Duodenal mucosa (tissue), 2 donors: ENCODE data around the gene TEX53.

Experiments used
- H3K27ac ChIP-seq: one replicate; pipeline ENCODE4 v1.7.0; 2013; ENCODE audit warnings: low read depth, low read length
- H3K27me3 ChIP-seq, 2 donors: one replicate each; pipeline ENCODE4 v1.7.0; 2013; ENCODE audit warnings: low read length in 2 of 2, control low read depth in 1 of 2; ENCODE audit not compliant: insufficient read depth in 2 of 2, control insufficient read depth in 1 of 2
- H3K36me3 ChIP-seq, 2 donors: one replicate each; pipeline ENCODE4 v1.7.0; 2013; ENCODE audit warnings: low read length in 2 of 2, control low read depth in 1 of 2; ENCODE audit not compliant: insufficient read depth in 2 of 2, control insufficient read depth in 1 of 2
- H3K4me1 ChIP-seq, 2 donors: one replicate each; pipeline ENCODE4 v1.7.0; 2013; ENCODE audit warnings: low read length in 2 of 2, control low read depth in 1 of 2; ENCODE audit not compliant: insufficient read depth in 2 of 2, control insufficient read depth in 1 of 2
- H3K4me3 ChIP-seq, 2 donors: one replicate each; pipeline ENCODE4 v1.7.0; 2013; ENCODE audit warnings: low read length in 2 of 2, low read depth in 1 of 2
- H3K9ac ChIP-seq, 2 donors: one replicate each; pipeline ENCODE4 v1.7.0; 2013; ENCODE audit warnings: low read length in 2 of 2, low read depth in 1 of 2
- H3K9me3 ChIP-seq, 2 donors: one replicate each; pipeline ENCODE4 v1.7.0; 2013; ENCODE audit warnings: low read length in 2 of 2, control low read depth in 1 of 2; ENCODE audit not compliant: control insufficient read depth in 1 of 2

The TEX53 gene

DNA sequence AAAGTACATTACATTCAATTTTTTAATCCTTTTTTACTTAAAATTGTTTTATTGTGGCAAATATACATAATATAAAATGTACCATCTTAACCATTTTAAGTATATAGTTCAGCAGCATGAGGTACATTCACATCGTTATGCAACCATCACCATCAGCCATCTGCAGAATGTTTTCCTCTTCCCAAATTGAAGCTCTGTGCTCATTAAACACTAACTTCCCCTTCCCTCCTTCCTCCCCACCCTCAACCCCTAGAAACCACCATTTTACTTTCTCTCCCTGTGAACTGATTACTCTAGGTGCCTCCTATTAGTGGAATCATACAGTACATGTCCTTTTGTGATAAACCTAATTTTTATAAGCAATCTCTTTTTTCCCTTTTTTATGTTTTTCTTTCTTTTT, 15.6 kb downstream of the TEX53 start:
- Histone ChIP-seq H3K4me1 (no peaks in the 10 kb centered on the region), H3K27ac (no peak overlapping the region), H3K9ac (no peak overlapping the region), H3K27me3 (no peaks in the 10 kb centered on the region), H3K4me3 (no peak overlapping the region), H3K9me3 (no peaks in the 10 kb centered on the region), H3K36me3 (peaks cover 17 to 37% of the 10 kb centered on the region in 2 donors)

DNA sequence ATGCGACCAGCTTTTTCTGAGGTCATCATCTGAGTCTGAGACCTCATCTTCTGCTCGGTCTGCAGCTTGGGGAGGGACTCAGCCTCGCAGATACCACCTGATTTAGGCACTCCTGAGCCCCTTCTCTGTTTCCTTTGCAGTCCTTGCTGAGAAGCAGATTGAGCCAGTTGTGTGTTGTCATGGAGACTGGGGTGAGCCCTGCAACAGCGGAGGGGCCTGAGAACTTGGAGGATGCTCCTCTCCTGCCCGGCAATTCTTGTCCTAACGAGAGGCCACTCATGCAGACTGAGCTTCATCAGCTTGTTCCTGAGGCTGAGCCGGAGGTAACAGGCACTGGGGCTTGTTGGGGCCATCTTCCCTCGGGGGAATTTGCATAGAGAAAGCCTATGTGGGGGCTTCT, 19.2 kb downstream of the TEX53 start:
- no peak overlapping the region for H3K27ac ChIP-seq
- no peaks in the 10 kb centered on the region for H3K4me1 ChIP-seq
- no peak overlapping the region for H3K9ac ChIP-seq
- no peak overlapping the region for H3K4me3 ChIP-seq
- H3K36me3 ChIP-seq: peaks cover 22 to 48% of the 10 kb centered on the region in 2 donors
- no peaks in the 10 kb centered on the region for H3K27me3 ChIP-seq
- no peaks in the 10 kb centered on the region for H3K9me3 ChIP-seq

DNA sequence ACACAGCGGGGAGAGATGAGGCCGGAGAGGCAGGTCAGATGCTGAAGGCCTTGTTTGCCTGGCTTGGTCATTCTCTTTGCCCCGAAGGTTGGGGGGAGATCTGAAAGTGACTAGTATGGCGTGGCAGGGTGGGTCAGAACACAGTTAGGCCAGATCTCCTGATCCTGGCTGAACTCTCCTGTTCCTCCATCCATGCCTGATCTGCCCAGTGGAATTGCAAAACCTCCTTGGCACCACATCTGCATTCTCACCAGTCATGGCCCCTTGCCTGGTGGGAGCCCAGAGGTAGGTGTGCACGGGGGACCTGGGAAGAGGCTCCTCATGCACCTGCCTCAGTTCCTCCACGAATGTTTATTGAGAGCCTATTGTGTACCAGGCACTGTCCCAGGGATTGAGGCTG, 23.2 kb downstream of the TEX53 start:
- H3K27me3 ChIP-seq: no peaks in the 10 kb centered on the region
- H3K4me3 ChIP-seq: no peak overlapping the region
- H3K4me1 ChIP-seq: no peaks in the 10 kb centered on the region
- no peak overlapping the region for H3K27ac ChIP-seq
- peaks cover 16 to 61% of the 10 kb centered on the region in 2 donors for H3K36me3 ChIP-seq
- no peak overlapping the region for H3K9ac ChIP-seq
- H3K9me3 ChIP-seq: no peaks in the 10 kb centered on the region

DNA sequence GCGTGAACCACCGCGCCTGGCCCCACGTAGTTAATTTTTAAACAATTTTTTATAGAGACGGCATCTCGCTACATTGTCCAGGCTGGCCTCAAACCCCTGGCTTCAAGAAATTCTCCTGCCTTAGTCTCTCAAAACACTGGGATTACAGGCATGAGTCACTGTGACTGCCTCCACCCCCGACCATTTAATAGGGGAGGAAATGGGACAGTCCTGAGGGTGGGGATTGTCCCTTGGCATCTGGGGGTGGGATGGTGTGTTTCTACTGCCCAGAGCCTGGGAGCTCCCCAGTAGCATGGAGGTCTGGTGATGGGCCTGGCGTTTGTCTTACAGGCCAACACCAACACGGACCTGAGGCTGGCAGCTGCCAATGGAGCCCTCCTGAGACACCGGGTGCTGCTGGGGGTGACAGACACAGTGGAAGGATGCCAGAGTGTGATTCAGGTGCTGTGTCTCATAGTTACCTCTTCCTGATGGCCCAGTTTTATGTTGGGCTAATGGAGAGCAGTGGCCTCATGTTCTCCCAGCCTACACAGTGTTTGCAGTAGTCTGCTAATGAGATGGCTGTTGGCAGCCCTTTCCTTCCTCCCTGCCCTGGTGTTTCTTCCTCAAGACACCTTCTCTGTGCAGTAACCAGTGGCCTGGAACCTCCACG, 24.0 kb downstream of the TEX53 start:
- H3K9me3 ChIP-seq: no peaks in the 10 kb centered on the region
- H3K9ac ChIP-seq: no peak overlapping the region
- no peak overlapping the region for H3K27ac ChIP-seq
- H3K4me1 ChIP-seq: no peaks in the 10 kb centered on the region
- H3K4me3 ChIP-seq: no peak overlapping the region
- peaks cover 16 to 62% of the 10 kb centered on the region in 2 donors for H3K36me3 ChIP-seq
- no peaks in the 10 kb centered on the region for H3K27me3 ChIP-seq

DNA sequence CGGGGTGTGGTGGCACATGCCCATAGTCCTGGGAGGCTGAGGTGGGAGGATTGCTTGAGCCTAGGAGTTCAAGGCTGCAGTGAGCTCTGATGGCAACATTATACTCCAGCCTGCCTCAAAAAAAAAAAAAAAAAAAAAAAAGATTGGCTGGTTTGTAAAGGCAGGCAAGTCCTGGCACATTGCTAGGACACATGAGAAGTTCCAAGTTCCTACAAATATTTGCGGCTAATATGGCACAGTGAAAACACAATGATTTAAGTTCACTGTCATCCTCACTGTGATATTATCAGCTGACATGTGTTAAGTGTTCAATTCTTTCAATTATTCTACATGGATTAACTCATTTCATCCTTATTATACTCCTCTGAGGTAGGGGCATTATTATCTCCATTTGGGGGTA, 26.4 kb downstream of the TEX53 start:
- Histone ChIP-seq H3K9me3 (no peaks in the 10 kb centered on the region), H3K4me3 (no peak overlapping the region), H3K36me3 (peaks cover 16 to 68% of the 10 kb centered on the region in 2 donors), H3K27me3 (no peaks in the 10 kb centered on the region), H3K9ac (no peak overlapping the region), H3K27ac (no peak overlapping the region), H3K4me1 (no peaks in the 10 kb centered on the region)

DNA sequence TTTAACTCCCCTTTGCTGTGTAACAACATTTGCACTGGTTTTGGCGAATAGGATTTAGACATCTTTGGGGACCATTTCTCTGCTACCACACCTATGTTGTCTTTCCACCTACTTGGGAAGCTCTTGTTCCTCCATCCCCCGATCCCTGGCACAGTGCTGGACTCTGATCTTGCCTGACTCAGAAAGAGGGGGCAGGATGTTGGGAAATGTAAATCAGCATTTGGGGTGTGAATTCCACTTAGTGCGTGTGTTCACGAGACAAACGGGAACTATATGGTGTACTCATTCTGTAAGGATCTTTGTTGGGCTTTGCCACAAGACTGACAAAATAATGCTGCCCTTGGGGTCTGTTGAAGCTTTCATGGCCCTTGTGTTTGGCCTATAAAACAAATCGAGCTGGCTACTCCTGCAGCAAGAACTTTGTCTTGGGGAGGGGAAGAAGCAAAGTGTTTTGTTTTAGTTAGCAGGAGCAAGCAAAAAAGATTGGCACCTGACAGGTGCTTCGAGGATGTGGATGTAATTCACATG, 28.0 kb downstream of the TEX53 start:
- H3K4me1 ChIP-seq: no peaks in the 10 kb centered on the region
- no peaks in the 10 kb centered on the region for H3K27me3 ChIP-seq
- H3K27ac ChIP-seq: no peak overlapping the region
- H3K4me3 ChIP-seq: no peak overlapping the region
- no peaks in the 10 kb centered on the region for H3K9me3 ChIP-seq
- peaks cover 14 to 63% of the 10 kb centered on the region in 2 donors for H3K36me3 ChIP-seq
- no peak overlapping the region for H3K9ac ChIP-seq

DNA sequence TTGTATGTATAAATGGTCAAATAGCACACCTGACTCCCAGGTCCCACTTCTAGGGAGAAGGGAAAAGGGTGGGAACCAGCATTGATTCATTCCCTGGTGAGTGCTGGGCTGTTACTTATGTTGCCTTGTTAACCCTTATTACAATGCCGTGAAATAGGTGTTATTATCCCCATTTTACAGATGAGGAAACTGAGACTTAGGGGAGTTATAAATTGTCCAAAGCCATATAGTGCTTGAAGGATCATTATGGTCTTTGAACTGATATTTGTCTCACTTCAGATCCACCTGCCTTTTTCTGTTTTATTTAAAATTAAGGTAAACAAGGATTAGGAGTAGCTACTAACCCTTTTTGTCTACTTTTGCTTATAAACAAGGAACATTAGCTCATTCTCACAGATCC, 30.1 kb downstream of the TEX53 start:
- H3K27ac ChIP-seq: no peak overlapping the region
- H3K9me3 ChIP-seq: no peaks in the 10 kb centered on the region
- no peak overlapping the region for H3K9ac ChIP-seq

DNA sequence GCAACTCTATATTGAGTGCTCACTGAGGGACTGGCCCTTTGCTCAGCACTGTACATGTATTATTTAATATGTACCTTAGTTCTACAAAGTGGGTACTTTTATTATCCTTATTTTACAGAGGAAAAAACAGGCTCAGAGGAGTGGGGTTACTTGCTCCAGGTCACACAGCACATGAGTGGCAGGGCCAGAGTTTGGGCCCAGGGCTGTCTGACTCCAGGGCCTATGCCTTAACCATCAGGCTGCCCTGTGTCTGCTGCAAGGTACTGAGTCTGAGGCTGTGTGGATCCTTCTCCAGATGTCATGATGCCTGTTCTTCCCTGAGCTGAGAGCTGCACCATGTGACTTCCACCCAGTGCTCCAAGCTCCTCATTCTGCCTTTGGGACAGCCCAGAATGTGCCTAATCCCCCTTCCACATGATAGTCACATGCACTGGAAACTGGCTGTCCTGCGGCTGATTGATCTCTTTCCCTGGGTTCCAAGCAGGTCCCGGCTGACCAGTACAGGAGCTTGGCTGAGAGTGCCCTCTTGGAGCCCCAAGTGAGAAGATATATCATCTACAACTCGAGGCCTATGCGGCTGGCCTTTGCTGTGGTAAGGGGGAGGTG, 31.1 kb downstream of the TEX53 start:
- Histone ChIP-seq H3K9me3 (no peaks in the 10 kb centered on the region), H3K27ac (no peak overlapping the region), H3K9ac (no peak overlapping the region), H3K4me1 (no peaks in the 10 kb centered on the region), H3K36me3 (peaks cover 0 to 50% of the 10 kb centered on the region in 2 donors), H3K4me3 (no peak overlapping the region), H3K27me3 (no peaks in the 10 kb centered on the region)

More for the DNA sequence above, 30.1 kb downstream of the TEX53 start:
- Histone ChIP-seq H3K36me3 (peaks cover 2 to 55% of the 10 kb centered on the region in 2 donors), H3K4me1 (no peaks in the 10 kb centered on the region), H3K27me3 (no peaks in the 10 kb centered on the region), H3K4me3 (no peak overlapping the region)

DNA sequence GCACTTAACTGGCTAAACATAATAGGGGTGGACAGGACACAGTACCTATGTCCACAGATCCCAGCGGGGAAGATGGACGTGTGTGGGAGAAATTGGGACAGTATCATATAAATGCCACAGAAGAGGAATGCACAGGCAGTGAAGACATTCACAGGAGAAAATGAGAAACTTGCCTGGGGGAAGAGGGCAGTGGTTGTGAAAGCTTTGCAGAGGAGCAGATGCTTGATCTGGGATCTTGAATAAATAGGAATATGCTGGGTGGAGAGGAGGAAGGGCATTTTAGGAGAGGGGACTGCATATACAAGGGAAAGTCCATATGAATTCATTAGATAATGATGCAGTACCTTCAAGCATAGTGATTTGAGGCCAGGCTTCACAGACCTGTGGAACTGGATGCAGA, 32.9 kb downstream of the TEX53 start:
- Histone ChIP-seq H3K27me3 (no peaks in the 10 kb centered on the region), H3K4me1 (no peaks in the 10 kb centered on the region), H3K4me3 (no peak overlapping the region), H3K9ac (no peak overlapping the region), H3K27ac (no peak overlapping the region), H3K36me3 (peaks cover 0 to 38% of the 10 kb centered on the region in 2 donors), H3K9me3 (no peaks in the 10 kb centered on the region)

DNA sequence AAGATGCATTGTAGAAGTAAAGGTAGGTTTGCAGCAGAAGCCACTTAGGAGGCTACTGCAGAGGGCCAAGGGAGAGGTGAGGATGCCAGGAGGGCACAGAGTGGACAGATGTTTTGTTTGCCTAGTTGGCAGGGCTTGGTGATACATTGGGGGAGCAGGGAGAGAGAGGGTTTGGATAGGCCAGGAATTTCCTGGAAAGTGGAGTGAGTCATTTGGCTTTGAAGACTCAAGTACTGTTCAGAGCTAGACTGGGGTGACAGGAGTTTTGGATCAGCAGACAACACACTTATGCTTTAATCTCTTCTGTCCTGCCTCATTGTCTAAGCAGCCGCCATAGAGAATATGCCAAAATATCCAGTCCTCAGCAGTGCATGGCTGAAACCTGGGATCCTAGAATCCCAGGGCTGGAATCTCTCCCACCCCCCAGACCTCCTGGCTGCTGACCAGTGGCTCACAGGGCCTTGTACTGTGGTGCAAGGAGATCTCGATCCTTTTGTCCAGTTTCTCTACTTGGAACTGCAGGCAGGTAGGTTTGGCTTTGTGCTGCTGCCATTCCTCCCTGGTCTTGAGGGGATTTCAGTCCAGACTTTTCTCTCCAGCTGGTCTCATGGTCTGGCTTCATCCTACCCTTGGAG, 35.5 kb downstream of the TEX53 start:
- H3K27me3 ChIP-seq: no peaks in the 10 kb centered on the region
- peaks cover 0 to 3% of the 10 kb centered on the region in 2 donors for H3K4me1 ChIP-seq
- H3K9ac ChIP-seq: no peak overlapping the region
- H3K9me3 ChIP-seq: no peaks in the 10 kb centered on the region
- H3K36me3 ChIP-seq: peaks cover 0 to 16% of the 10 kb centered on the region in 2 donors
- H3K27ac ChIP-seq: no peak overlapping the region
- H3K4me3 ChIP-seq: no peak overlapping the region
